NCI-H526 (cell line): Measurements from ENCODE around the gene MEF2C.

Experiments
- DNase-seq, 2 experiments: peaks; one replicate each; lab custom pipeline; 2025; lab: John Stamatoyannopoulos, UW

The MEF2C gene

DNA sequence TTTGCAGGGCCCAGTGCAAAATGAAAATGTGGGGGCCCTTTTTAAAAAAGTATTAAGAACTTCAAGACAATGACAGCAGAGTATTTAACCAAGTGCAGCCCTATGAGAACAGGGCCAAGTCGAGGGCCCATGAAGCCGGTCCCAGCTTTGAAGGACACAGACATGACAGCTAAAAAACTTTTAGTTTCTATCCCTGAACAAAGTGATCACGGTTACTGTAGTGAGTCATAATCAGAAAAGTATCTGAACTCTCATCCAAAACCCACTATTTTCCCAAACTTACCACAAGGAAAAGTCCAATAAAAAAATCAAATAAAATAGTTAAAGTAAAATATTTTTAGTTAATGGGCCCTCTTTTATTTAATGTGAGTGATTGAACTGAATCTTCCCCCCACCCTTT, 126.0 kb downstream of the MEF2C start:
- no peak for DNase-seq

DNA sequence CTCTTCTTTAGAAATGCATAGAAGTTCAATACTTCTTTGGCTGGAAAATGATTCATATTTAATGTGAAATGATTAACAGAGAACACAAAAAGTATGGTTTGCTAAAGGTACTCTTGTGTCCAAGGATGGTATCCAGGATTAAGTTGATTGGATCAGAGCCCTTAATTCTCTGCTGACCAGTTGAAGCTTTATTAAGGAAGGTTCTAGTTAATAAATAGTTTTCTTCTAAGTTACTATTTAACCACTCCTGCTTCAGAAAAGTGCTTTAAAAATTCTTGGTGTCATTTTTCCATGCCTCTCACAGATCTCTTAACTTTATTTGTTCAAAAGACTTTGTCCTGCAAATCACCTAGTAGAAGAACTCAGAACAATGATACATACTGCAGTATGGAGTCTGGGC, 134.3 kb downstream of the MEF2C start:
- DNase-seq, result no peak

DNA sequence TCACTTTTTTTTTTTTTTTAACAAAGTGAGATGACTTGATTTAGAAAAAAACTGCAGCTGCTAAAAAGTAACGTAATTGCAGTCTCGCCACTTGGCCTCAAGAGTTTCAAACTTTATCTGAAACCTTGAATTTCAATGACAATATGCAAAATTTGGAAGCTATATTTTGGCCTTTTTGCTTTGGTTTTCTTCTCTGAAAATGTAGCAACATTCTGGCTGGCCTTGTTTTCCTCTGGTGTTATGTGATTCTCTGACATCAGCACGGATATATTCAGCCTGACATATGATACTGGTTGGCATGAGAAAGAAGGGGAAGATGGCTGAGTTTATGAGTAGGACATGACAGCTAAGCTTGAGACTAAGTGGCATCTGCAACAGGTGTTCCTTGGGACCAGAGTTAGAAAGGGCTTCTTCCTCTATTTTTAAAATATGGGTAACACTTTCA, 136.5 kb downstream of the MEF2C start:
- no peak for DNase-seq

DNA sequence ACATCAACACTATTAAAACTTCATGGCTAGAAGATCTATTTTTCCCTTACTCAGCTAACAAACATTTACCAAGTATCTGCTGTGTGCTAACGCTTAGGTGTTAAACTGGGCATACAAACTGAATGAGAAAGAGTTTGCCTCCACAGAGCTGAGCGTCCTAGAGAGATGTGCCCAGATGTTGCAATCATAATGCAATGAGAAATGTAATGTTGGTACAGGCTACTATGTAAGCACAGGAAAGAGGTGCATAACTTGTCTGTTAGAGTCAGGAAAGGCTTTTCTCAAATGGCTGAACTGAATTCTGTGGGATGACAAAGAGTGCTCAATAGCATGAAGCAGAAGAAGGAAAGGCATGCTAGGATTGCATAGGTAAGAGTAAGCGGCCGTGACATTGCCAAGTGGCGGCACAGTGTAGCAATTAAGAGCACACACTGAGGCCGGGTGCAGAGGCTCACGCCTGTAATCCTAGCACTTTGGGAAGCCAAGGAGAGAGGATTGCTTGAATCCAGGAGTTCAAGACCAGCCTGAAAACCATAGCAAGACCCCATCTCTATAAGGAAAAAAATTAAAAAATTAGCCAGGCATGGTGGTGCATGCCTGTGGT, 137.8 kb downstream of the MEF2C start:
- no peak for DNase-seq

DNA sequence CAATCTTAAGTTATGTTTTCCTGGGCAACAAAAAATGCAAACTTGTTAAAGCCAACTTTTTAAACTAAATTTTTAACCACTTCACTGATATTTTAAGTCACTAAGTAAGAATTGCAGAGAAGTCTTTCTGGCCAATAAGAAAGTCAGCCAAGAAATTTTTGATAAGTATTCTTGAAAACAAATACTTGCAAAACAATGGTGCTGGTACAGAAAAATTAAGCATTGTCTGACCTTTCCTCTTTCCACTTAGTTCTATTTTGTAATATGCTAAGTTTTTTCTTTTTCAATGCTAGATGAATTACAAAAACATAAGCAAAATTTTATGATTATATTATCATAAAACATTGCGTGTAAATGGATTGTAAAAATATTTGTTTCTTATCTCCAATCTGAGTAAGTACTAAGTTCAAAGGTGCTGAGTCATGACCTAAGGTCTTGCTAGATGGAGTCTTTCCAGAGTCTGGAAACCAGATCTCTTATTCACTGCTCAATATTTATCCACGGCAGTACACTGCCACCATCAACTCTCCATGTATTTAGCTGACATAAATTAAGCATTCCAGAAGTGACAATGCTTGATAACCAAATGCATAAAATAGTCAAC, 139.7 kb downstream of the MEF2C start:
- DNase-seq, result no peak

DNA sequence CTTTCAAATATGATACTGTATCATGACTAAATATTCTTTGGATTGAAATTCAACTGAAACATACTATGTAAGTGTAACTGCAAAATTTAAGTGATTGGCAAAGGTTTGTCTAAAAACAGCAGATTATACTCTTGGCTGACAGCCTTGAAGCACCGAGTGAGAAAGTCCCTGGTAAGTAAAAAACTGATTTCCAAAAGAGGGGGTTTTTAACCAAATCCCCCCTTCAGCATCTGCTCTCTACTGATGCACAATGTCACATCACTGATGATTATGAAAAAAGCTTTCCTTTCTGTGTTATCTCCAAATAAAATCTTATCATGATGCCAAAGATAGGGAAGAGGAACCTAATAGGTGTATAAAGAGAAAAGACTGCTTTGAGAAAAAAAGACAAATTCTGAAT, 141.0 kb downstream of the MEF2C start:
- DNase-seq, result no peak

DNA sequence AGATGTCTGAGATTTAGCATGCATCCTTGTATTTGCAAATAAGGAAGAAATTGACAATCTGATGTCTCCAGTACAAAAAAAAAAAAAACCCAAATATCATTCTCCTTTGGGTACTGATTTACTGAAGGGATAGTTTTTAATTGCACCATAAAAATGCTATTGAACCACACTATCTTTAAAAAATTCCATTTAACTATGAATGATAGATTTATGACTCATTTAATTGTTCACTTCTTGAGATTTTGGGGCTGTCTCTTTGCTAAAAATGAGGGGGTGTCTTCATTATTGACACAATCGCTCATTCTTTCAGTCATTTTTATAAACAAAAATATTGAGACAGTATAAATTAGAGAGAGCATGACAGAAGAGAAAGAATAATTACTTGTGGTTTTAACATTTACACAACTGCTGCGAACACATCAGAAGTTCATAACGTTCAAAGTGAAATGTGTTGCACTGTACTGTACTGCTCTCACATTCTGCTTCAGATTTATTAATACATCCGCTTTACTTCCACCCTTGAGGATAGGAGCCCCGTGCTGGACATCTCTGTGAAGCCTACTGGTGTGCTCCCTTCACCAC, 142.3 kb downstream of the MEF2C start:
- no peak for DNase-seq

DNA sequence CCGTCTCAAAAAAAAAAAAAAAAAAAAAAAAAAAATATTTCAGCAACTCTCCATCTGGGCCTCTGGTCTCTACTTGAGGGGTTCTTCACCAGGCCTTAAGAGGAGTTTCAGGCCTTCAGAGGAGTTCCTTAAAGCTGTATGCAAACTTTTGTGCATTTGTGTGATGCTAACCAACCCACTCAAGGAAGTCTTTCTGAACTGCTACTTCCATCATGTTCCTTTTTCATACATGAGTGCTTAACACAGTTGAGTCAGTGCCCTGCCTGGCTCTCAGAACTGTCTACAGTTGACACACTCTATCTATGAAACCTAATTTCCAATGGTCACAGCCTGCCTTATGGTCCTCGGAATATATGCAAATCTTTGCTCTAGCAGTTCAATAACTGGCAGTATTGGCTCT, 146.5 kb downstream of the MEF2C start:
- no peak for DNase-seq

DNA sequence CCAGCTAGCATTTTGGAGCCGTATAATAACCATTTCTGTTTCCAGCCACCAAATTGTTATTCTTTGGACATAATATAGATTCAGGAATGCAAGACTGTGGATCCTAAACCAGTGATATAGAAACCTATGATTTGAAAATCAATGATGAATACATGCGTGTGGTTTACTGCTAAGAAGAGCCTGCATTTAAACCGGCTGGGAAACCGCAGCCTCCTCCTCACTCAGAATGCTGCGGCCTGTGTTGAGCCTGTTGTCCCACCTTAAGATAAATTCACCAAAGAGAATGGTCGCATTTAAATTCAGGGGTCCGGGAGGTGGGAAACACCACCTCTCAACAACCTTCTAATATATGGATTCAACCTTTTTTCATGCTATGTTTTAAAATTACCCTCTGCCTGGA, 148.0 kb downstream of the MEF2C start:
- no peak for DNase-seq

GRCh38 chr5:88734191-88734640, 148.8 kb downstream of the MEF2C start:
- no peak for DNase-seq

DNA sequence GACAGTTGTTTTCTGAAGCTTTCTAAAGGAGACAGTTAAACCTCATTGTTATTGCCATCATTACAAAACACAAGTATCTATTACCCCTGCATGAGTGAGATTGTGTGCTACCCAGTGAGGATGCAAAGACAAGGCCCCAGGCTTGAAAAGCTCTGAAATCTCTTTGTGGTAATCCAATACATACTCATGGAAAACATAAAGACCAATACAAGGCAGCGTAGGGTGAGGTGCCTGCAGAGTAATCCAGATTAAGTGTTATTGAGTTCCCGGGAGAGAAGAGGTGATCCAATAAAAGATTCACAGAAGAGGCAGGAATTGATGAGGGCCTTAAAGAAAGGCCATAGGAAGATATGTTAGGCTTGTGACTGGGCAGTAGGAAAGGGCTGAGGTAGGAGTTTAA, 150.1 kb downstream of the MEF2C start:
- DNase-seq, result no peak

DNA sequence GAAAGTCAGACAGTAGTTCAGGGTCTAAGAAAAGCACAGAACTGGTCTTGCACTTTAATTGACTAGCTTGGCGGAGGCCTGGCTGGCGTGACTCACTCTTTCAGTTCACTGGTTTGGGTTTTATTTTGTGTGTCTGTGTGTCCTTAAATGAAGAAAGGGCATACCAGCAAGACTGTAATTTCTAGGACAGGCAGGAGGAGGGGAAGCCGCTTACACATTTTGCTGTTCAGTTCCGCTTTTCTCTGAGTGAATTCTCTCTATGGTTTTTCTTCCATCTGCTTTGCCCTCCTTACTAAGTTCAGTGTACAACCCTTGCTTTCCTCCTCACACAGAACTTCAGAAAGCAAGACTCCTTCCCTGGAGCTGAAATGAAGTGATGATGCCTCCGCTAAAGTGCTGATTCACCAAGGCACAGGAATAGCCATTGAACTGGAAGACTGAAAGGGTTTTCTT, 150.8 kb downstream of the MEF2C start:
- DNase-seq, result no peak

- DNase-seq, result no peak
These were observed 153.2 kb downstream of the MEF2C start for GRCh38 chr5:88729829-88730182.

DNA sequence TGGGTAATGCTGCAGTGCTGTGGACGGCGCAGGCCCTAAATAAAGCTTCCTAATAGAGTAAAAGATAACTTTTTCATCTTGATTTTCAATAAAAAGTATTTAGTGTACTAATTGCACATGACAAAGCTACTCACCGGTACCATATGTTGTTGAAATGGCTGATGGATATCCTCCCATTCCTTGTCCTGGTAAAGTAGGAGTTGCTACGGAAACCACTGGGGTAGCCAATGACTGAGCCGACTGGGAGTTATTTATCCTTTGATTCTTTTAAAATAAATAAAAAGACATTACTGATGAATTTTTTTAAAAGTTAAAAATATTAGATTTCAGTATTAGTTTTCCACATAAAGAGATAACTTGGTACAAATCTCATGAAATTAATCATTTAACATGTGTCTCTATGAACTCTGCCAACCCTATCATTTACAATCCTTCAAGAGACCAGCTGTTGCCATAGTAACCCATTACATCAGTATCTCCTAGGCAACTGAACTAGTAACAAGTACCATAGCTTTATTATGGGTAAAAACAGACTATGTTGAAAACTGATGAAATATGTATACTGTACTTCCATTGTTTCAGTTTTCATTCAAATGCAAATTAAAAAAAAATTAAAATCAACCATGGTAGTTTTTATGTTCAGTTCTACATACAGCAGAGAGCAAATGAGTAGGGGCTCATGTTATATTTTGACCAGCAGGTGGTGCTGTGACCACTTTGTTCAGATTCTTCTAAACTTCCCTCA, 153.7 kb downstream of the MEF2C start:
- peak; percentile 34 to 73 for DNase-seq

GRCh38 chr5:88727705-88728313, 155.2 kb downstream of the MEF2C start:
- DNase-seq, result peak in 1 of 2 experiments; percentile 27

DNA sequence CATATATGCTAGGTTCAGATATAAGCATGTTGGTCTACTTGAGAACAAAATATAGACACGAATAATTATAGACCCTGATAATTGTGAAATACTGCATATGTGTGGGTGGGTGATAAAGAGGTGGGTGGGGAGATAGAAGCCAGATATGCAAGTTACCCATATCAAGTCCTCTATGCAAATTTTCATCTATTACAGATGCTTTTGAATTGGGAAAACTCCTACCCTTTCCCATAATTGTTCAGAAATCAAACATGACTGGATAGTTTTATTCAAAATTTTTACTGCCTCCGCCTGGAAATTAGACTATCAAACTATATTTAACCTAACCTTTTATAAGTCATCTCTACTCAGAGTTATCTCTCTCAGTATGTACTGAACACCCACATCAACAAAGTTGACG, 157.5 kb downstream of the MEF2C start:
- peak in 1 of 2 experiments; percentile 13 for DNase-seq

- peak; percentile 9 to 21 for DNase-seq
These were observed 158.8 kb downstream of the MEF2C start for GRCh38 chr5:88724201-88724600.

DNA sequence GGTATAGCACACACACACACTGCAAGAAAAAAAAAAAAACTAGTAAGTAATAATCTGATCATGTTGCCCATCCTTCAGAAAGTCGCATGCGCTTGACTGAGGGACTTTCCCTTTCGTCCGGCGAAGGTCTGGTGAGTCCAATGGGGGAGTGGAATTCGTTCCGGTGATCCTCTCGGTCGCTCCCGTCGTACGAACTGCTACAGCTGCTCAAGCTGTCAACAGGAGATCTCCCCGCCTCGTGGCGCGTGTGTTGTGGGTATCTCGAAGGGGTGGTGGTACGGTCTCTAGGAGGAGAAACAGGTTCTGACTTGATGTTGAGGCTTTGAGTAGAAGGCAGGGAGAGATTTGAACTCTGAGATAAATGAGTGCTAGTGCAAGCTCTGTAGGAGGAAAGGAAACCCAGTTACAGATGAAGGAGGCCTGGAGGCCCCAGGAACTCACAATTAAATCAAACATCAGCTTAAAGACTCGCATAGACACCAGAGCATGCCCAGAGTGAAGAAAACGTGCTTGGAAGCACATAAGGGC, 160.4 kb downstream of the MEF2C start:
- DNase-seq, result no peak

DNA sequence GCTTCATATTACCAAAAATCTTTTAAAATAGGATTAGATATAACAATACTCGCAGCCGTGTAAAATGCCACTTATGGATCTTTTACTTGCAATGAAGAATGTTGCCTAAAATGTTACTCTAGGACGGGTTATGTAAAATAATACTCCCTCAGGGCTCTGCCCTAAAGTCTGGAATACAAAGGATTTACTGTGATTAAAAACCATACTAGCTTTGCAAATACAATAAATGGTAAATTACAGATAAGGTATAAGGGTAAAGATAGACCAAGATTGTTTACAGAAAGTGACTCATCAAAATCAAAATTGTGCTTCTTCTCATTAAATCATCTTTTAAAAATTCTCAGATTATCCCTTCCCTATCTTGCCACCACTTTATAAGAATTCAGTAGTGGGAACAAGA, 163.6 kb downstream of the MEF2C start:
- DNase-seq, result no peak

GRCh38 chr5:88718736-88719135, 164.2 kb downstream of the MEF2C start:
- no peak for DNase-seq

DNA sequence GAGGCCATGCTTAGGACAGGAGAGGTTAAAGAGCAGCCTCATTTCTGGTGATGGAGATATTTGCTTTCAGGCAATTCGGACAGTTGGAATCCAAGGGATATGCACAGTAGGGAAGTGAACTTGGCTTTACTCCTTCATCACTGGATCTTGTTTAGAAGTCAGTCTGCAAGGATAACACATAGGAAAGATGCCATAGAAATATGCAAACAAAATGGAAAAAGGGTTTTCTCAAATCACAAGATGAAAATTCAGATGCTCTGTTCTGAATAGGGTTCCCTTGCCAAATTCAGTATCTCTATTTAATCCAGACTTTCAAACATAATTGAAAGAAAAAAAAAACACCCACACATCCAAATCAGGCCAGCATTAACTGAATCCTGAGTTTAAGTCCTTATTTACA, 166.9 kb downstream of the MEF2C start:
- DNase-seq, result no peak

- no peak for DNase-seq
These were observed 167.5 kb downstream of the MEF2C start for GRCh38 chr5:88715503-88715902.
